ENCODE data around the gene MYLK2.

MYLK2 gene

GRCh38 chr20:31858760-31859083 lies 39.6 kb downstream of the MYLK2 start:
- DNase-seq = no peak

- no peak for DNase-seq
Measured at GRCh38 chr20:31859266-31859997, 40.3 kb downstream of the MYLK2 start.

DNA sequence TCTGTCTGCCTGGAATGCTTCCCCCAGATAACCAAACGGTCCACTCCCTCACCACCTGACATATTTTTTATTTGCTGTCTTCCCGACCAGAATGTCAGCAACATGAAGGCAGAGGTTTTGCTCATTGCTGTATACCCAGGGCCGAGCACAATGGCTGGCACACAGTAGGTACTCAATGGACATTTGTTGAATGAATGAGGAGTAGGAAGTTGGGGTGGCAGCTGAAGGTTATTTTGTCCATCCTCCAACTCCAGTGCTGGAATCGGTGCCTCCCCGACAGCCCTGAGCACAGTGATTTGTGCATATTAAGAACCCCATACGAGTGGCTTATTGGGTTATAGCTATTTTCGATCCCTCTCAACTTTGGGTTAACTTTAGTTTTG lies 40.8 kb downstream of the MYLK2 start:
- no peak for DNase-seq

DNA sequence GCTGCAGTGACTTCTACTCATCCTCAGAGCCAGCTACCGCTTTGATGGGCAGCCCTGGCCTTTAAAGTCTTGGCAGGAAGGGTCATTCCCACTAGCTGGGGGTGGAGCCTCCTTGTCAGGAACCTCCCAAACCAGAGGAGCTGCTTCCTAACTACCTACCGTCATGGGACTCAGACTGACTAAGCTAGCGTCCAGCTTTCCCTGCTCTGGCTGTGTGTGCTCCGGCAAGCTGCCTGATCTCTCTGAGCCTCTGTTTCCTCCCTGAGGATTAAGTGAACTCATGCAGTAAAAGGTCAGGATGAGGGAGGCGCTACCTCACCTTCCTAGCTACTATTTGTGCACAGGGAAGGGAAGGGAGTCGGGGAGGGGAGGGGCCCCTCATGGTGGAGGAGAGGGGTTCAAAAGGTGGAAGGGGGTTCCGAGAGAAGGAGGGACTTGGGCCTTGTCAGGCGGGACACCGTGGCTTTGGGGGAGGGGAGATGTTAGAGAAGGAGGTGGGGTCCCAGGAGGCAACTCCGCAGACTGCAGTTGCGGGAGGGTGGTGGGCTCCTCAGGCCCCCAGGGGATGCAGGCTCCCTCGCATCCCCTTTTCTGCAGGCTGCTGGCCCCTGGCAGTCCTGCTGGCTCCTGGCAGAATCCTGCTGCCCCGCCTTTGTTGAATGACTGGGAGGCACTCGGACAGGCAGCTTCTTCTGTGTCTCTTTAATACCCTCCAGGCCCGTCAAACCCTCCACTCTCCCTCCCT lies 41.4 kb downstream of the MYLK2 start:
- DNase-seq = peak; percentile 47

- DNase-seq = no peak
Measured at GRCh38 chr20:31861135-31861384, 41.9 kb downstream of the MYLK2 start.

DNA sequence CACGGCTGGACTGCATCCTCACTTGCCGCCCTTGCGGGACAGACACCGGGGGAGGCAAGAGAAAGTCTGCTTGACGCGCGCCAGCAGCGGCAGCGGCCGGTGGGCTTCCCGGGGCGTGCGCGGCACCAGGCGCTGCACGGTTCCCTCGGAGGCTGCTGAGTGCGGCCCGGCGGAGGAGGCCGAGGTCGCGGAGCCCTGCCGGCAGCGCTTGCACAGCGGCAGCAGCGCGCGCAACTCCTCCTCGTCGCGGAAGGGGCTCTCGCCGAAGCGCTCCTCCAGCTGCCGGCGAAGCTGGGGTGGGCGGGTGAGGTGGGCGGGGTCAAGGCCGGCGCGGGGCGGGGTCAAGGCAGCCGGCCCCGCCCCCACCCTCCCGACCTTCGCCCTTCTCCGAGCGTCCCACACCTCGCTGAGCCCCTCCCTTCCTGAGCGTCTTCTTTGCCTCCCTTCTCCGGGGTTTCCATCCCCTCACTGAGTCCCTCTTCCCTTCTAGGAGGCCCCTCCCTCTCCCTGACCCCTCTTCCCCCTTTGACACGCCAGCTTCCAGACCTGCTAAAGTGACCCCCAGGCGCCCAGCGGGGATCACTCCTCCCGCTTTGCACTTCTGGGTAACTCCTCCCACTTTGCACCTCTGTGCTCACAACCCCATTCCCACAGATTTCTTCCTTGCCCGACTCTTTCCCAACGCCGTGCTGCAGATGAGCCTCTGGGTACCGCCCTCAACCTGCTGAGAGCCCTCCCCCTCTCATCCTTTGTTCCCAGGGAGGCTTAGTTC lies 42.4 kb downstream of the MYLK2 start:
- DNase-seq = peak; percentile 44

GRCh38 chr20:31862157-31862470 lies 43.0 kb downstream of the MYLK2 start:
- no peak for DNase-seq

GRCh38 chr20:31862506-31862905 lies 43.4 kb downstream of the MYLK2 start:
- DNase-seq = no peak

GRCh38 chr20:31863296-31864085 lies 44.3 kb downstream of the MYLK2 start:
- no peak for DNase-seq

DNA sequence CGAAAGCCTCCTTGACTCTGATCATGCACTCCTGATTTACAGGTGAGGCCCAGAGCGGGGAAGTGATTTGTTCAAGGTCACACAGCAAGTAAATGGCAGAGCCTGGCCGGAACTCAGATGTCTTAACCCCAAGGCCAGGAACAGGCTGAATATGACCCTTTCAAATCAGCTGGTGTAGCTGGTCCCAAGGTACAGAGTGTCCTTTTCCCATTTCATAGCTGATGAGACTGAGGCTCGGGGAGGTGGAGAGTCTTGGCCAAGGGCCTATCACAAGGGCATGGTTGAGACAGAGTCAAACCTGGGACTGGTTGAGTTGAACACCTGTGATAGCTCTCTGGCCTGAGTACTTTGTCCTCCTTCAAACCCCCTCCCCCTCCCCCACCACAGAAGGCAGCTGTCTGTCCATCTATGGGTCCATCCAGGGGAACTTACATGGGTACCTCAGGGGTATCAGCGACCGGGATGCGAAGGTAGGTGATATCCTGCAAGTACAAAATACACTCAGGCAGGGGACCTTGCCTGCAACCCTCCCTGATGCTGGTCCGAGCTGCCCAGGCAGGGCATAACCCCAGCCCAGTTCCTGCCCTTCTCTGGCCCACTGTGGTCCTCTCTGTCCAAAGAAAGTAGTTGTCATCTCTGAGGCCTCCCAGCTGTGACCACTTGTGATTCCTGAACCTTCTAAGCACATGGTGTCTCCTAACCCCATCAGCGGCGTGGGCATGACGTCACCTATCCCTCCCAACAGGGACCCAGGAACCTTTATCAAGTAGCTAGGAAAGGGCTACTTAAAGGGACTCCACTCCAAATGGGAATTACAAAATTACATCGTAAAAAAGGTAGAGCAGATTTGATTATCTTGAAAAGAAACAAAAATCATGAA lies 45.6 kb downstream of the MYLK2 start:
- DNase-seq = no peak

- DNase-seq = no peak
Measured at GRCh38 chr20:31866221-31866620, 47.1 kb downstream of the MYLK2 start.

DNA sequence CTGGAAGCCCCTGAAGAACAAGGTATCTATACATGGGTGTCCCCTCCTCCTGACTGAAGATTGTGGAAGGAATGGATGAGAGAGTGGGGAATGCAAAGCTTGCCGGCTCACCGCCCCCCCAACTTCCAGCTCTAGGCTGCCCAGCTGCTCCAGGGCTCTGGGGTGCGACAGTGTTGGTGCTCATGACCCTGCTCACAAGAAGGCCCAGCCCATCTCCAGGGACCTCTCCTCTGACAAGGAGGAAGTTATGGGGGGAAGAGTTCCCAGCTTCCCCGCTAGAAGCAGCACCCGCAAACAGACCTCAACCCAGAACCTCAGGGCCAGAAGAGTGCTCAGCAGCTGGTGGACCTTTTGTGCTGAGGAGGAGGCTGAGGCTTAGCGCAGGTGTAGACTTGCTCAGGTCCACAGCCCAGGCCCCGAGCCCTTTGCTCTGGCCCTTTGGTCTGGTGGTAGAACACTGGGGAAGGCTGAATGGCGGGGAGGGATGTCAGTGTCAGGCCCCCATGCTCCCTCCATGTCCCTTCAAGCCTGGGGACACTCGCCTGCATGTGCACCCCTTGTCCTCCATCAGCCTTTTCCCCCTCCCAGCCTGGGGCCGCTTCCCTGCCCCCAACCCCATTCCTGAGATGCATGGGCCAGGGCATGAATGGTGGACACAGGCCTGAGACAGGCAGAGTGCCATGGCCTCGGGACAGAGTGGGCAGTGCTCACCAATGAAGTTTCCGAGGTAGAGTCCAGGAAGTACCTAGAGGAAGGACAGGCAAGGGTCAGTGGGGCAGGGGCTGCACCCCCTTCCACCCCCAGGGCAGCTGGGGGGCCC lies 49.9 kb downstream of the MYLK2 start:
- DNase-seq = no peak

GRCh38 chr20:31869673-31869941 lies 50.5 kb downstream of the MYLK2 start:
- no peak for DNase-seq

GRCh38 chr20:31869942-31870725 lies 51.0 kb downstream of the MYLK2 start, which contains the start of the genes DUSP15 and TTLL9:
Gene DUSP15 (minus strand): TSS chr20:31870527. CDS start chr20:31870337, 190 bp downstream.
Gene TTLL9 (plus strand): TSS chr20:31870634. CDS start chr20:31871127, 493 bp downstream.
- no peak for DNase-seq

DNA sequence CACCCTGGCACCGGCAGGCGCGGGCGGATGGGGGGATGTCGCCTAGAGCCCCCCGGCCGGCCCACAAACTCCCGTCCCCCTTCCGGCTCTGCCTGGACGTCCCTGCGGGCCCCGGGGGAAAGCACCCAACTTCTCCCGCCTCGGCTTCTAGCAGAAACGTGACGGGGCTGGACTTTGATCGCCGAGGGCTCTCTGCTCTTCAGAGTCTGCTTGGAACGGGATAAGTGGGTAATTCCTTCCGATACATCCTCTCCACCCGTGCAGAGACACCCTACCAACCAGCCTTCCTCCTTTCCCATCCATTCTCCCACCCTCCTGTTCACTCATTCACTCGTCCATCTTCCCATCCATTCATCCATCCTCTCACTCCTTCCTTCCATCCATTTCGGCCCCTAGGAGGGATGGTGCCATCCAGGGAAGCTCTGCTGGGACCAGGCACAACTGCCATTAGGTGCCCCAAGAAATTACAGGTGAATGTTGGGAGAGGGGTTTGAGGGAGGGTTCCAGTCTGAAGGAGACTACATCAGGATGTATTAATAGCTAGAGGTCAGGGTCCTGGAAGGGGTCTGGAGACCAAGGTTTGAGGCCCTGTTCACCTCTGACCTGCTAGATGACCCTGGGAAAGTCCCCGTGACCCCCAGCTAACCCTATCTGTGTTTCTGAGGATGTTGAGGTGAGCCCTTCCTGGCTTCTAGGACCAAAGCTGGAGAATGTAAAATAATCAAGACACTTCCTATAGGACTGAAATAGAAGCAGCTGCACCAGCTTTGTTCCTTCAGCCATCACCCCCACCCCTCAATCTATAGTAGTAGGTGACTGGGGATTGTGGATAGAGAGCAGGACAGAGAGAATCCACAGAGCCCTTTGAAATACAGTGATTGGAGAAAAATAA lies 51.8 kb downstream of the MYLK2 start:
- DNase-seq = no peak

GRCh38 chr20:31871618-31871954 lies 52.4 kb downstream of the MYLK2 start:
- no peak for DNase-seq

- no peak for DNase-seq
Measured at GRCh38 chr20:31872406-31872805, 53.2 kb downstream of the MYLK2 start.

- no peak for DNase-seq
Measured at GRCh38 chr20:31875671-31876070, 56.5 kb downstream of the MYLK2 start.

GRCh38 chr20:31877684-31878083 lies 58.5 kb downstream of the MYLK2 start:
- DNase-seq = no peak
